HEK293 (cell line): Measurements from ENCODE around the gene CACNA1C.

ENCODE experiments used
- BCL6B ChIP-seq: fragments of 450-650 bp; formaldehyde crosslinking; IDR thresholded peaks from 2 replicates; pipeline ENCODE4 v1.5.1; 2017; ENCODE audit warnings: missing biosample characterization, missing genetic modification characterization
- ZNF654 ChIP-seq: fragments of 450-650 bp; formaldehyde crosslinking; IDR thresholded peaks from 2 replicates; pipeline ENCODE4 v1.5.1; 2016; ENCODE audit warnings: low read depth, missing biosample characterization, missing genetic modification characterization
- TF ChIP-seq, protein P1 (sequence below): fragments of 450-650 bp; formaldehyde crosslinking; IDR thresholded peaks from 2 replicates; pipeline ENCODE4 v1.5.1; 2016; ENCODE audit warnings: missing biosample characterization, missing genetic modification characterization

DNA sequence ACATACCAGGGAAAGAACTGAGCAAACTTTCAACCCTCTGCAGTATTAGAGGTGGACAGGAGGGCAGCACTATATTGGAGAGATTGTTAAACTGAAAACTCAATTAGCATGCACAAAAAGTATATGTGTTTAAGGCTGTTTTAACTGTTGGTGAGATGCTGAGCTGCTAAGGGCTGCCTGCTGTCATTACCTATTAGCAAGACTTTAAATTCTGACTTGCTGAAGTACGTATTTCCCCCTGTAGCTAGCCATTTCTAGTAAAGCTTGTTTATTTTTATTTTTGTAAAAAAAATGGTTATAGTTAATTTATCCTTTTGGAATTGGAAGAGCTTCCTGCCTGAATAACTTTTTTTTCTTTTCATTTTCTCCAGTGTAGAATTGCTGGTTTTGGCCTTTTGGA lies 92.2 kb downstream of the CACNA1C start:
- TF ChIP-seq BCL6B (tag by site-specific recombination): no peak
- TF ChIP-seq, protein P1, sequence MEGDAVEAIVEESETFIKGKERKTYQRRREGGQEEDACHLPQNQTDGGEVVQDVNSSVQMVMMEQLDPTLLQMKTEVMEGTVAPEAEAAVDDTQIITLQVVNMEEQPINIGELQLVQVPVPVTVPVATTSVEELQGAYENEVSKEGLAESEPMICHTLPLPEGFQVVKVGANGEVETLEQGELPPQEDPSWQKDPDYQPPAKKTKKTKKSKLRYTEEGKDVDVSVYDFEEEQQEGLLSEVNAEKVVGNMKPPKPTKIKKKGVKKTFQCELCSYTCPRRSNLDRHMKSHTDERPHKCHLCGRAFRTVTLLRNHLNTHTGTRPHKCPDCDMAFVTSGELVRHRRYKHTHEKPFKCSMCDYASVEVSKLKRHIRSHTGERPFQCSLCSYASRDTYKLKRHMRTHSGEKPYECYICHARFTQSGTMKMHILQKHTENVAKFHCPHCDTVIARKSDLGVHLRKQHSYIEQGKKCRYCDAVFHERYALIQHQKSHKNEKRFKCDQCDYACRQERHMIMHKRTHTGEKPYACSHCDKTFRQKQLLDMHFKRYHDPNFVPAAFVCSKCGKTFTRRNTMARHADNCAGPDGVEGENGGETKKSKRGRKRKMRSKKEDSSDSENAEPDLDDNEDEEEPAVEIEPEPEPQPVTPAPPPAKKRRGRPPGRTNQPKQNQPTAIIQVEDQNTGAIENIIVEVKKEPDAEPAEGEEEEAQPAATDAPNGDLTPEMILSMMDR (tag by site-specific recombination): no peak
- no peak for TF ChIP-seq ZNF654
